ENCODE results near the gene PSMB4. TPM values are rescaled to one million over a fixed set of nuclear protein-coding genes. Genes with fewer than 3 reads are reported as not detected.
A peak's percentile ranks its signal among the peaks of the same experiment; 100 is the strongest.

PSMB4 gene
- polyA plus RNA-seq, 3 donors: 69.6 to 316 (median 85.6) TPM

GRCh38 chr1:151401125-151401788, 1.9 kb downstream of the PSMB4 start:
- intact Hi-C loops (cut with micrococcal nuclease): loop anchor here in 1 of 2 donors (10.0 kb wide), 1 partner anchor 206 kb away; the partner anchor contains the start of genes PIP5K1A and VPS72
- peak overlapping the region in 1 of 2 donors; percentile 98 for H3K27ac ChIP-seq (ENCODE audit: low read depth in 1 of 2, low read length in 2 of 2)

DNA sequence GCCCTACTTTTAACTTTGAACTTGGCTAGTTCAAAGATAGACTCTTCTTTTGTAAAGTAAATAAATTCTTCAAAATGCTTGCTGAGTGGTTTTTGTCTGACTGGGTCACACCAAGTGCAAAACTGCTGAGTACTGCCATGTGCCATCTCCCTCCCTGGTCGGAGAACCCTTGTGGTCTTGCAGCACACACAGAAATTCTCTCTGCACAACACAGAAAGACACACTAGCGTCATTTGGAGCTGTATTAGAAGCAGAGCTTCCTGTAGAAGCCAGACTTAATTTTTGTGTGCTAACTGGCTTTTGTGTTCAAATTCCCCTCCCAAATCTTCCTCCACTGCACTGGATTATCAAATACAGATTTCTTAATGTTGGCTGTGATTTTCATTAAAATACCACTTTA, 2.5 kb downstream of the PSMB4 start:
- no peak for TF ChIP-seq CTCF (IDR thresholded peaks at IDR 0.05)
- Histone ChIP-seq H3K27me3 (ENCODE audit: control insufficient read depth in 2 of 2, insufficient read depth in 2 of 2, low read length in 2 of 2) (no peaks in the 10 kb centered on the region), H3K9ac (ENCODE audit: insufficient read depth, low read length, poor library complexity, severe bottlenecking) (no peak overlapping the region), H3K4me1 (ENCODE audit: control insufficient read depth in 1 of 2, insufficient read depth in 2 of 2, low read length in 2 of 2) (peaks cover 9 to 17% of the 10 kb centered on the region in 2 donors), H3K36me3 (replicated peaks in 1 of 2; ENCODE audit: control insufficient read depth in 1 of 2, insufficient read depth in 2 of 2, low read length in 2 of 2) (peaks cover 47 to 64% of the 10 kb centered on the region in 2 donors), H4K20me1 (ENCODE audit: insufficient read depth, low read length) (peaks cover 9% of the 10 kb centered on the region), H3K4me3 (replicated peaks in 1 of 3; ENCODE audit: low read depth in 2 of 3, low read length in 3 of 3) (no peak overlapping the region), H3K9me3 (replicated peaks in 1 of 2; ENCODE audit: control insufficient read depth in 1 of 2, insufficient read depth in 1 of 2, low read length in 2 of 2) (no peaks in the 10 kb centered on the region), H3K4me2 (replicated peaks; ENCODE audit: extremely low read depth, low read length, poor library complexity, severe bottlenecking) (no peak overlapping the region), H2AFZ (ENCODE audit: insufficient read depth, low read depth, low read length, poor library complexity, severe bottlenecking) (no peak overlapping the region), H3K79me2 (ENCODE audit: insufficient read depth, low read length) (peaks cover 19% of the 10 kb centered on the region), H3K27ac (ENCODE audit: low read depth in 1 of 2, low read length in 2 of 2) (no peak overlapping the region)
- H3K27me3 Mint-ChIP-seq (ENCODE audit: low read depth in 3 of 3): peaks cover 0 to 5% (median 1%) of the 10 kb centered on the region in 3 donors
- peaks cover 59 to 64% of the 10 kb centered on the region in 2 donors for H3K36me3 Mint-ChIP-seq
- intact Hi-C loops (cut with micrococcal nuclease): loop anchor here in 1 of 2 donors (10.0 kb wide), 1 partner anchor 207 kb away; the partner anchor contains the start of genes PIP5K1A and VPS72
- DNase-seq: no peak
- H3K4me3 Mint-ChIP-seq: no peak overlapping the region
- H3K4me1 Mint-ChIP-seq: peaks cover 15% of the 10 kb centered on the region
- no peaks in the 10 kb centered on the region for H3K9me3 Mint-ChIP-seq
- H3K27ac Mint-ChIP-seq: peak overlapping the region in 4 of 7 donors; percentile 10 to 82 (median 63)
- WGBS (ENCODE audit: insufficient coverage): no CpG with 5 or more reads among the region's 2 CpGs

More at GRCh38 chr1:151401125-151401788, 1.9 kb downstream of the PSMB4 start:
- Mint-ChIP-seq H3K27me3 (ENCODE audit: low read depth in 3 of 3) (peaks cover 0 to 7% (median 1%) of the 10 kb centered on the region in 3 donors), H3K4me1 (peaks cover 15% of the 10 kb centered on the region), H3K36me3 (peaks cover 53 to 58% of the 10 kb centered on the region in 2 donors), H3K27ac (peak overlapping the region in 4 of 7 donors; percentile 66 to 98 (median 90)), H3K4me3 (no peak overlapping the region), H3K9me3 (peaks cover 0 to 2% (median 0%) of the 10 kb centered on the region in 7 donors)
- no peak overlapping the region for H2AFZ ChIP-seq (ENCODE audit: insufficient read depth, low read depth, low read length, poor library complexity, severe bottlenecking)
- H3K4me1 ChIP-seq (ENCODE audit: control insufficient read depth in 1 of 2, insufficient read depth in 2 of 2, low read length in 2 of 2): peaks cover 9 to 17% of the 10 kb centered on the region in 2 donors
- WGBS (ENCODE audit: insufficient coverage): 97% methylated on average over 10 of the region's 13 CpGs
- TF ChIP-seq CTCF (IDR thresholded peaks at IDR 0.05): no peak
- DNase-seq: no peak
- peaks cover 9% of the 10 kb centered on the region for H4K20me1 ChIP-seq (ENCODE audit: insufficient read depth, low read length)
- peaks cover 19% of the 10 kb centered on the region for H3K79me2 ChIP-seq (ENCODE audit: insufficient read depth, low read length)
- no peaks in the 10 kb centered on the region for H3K27me3 ChIP-seq (ENCODE audit: control insufficient read depth in 2 of 2, insufficient read depth in 2 of 2, low read length in 2 of 2)
- H3K4me3 ChIP-seq (replicated peaks in 1 of 3; ENCODE audit: low read depth in 2 of 3, low read length in 3 of 3): no peak overlapping the region
- H3K36me3 ChIP-seq (replicated peaks in 1 of 2; ENCODE audit: control insufficient read depth in 1 of 2, insufficient read depth in 2 of 2, low read length in 2 of 2): peaks cover 41 to 58% of the 10 kb centered on the region in 2 donors
- H3K9me3 ChIP-seq (replicated peaks in 1 of 2; ENCODE audit: control insufficient read depth in 1 of 2, insufficient read depth in 1 of 2, low read length in 2 of 2): no peaks in the 10 kb centered on the region
- H3K9ac ChIP-seq (ENCODE audit: insufficient read depth, low read length, poor library complexity, severe bottlenecking): no peak overlapping the region
- H3K4me2 ChIP-seq (replicated peaks; ENCODE audit: extremely low read depth, low read length, poor library complexity, severe bottlenecking): no peak overlapping the region
